B cell (primary cell): ENCODE data around the gene FHIT. TPM values are rescaled to one million over a fixed set of nuclear protein-coding genes. Genes with fewer than 3 reads are reported as not detected.
"Not testable (repeated sequence)": the region's sequence is repeated elsewhere in the genome, so short reads cannot be mapped to it uniquely, and the experiment has no call there.

Source experiments
- ATAC-seq: fragments of 200-7000 bp; cut with Tn5 transposase; one replicate; pipeline ENCODE4 v1.10.0; 2021; ENCODE audit warnings: low read depth, mild to moderate bottlenecking, moderate number of reproducible peaks, moderate library complexity
- CTCF ChIA-PET: fragments of 350-600 bp; sonication (Branson Sonifier 250); formaldehyde crosslinking; loops from one replicate; lab custom pipeline; 2021; ENCODE audit warnings: antibody characterized with exemption, inconsistent platforms; lab: Charles Lee
- POLR2A ChIA-PET: fragments of 350-600 bp; sonication (Branson Sonifier 250); formaldehyde crosslinking; loops from one replicate; lab custom pipeline; 2021; ENCODE audit warnings: antibody characterized with exemption; lab: Charles Lee
- DNase-seq: peaks from one replicate; pipeline ENCODE4 v3.0.0; 2013
- H2AFZ ChIP-seq: 2 replicates; pipeline ENCODE4 v1.6.1; 2012; ENCODE audit warnings: mild to moderate bottlenecking, low read depth, low read length; ENCODE audit not compliant: insufficient read depth, poor library complexity, severe bottlenecking
- H3K27ac ChIP-seq, 2 donors: 1 replicate in 1 of 2; 2 replicates in 1 of 2; pipeline ENCODE4 v1.5.1; 2012 to 2013; ENCODE audit warnings: low read length in 2 of 2, mild to moderate bottlenecking in 2 of 2, moderate library complexity in 1 of 2
- H3K27me3 ChIP-seq, 4 experiments: fragments of 200-600 bp in 1 of 4; sonication (generic) in 1 of 4; replicated peaks in 1 of 4; 1 replicate in 2 of 4; 2 replicates in 2 of 4; pipeline versions ENCODE4 v1.6.1 to v1.7.0; 2013 to 2016; ENCODE audit warnings: low read length in 3 of 4, mild to moderate bottlenecking in 2 of 4, mixed read lengths in 1 of 4, moderate library complexity in 1 of 4; ENCODE audit not compliant: insufficient read depth in 4 of 4, control insufficient read depth in 3 of 4; ENCODE audit errors: control extremely low read depth in 1 of 4
- H3K36me3 ChIP-seq, 2 experiments: replicated peaks in 1 of 2; 1 replicate in 1 of 2; 2 replicates in 1 of 2; pipeline versions ENCODE4 v1.6.1 to v1.7.1; 2013; ENCODE audit warnings: low read length in 1 of 2; ENCODE audit not compliant: insufficient read depth in 2 of 2, control insufficient read depth in 1 of 2; ENCODE audit errors: control extremely low read depth in 1 of 2, extremely low read depth in 1 of 2
- H3K4me1 ChIP-seq, 2 donors: fragments of 200-600 bp in 1 of 2; sonication (generic) in 1 of 2; 1 replicate in 1 of 2; 2 replicates in 1 of 2; pipeline versions ENCODE4 v1.5.1 to v1.6.1; 2013 to 2017; ENCODE audit warnings: low read length in 2 of 2; ENCODE audit not compliant: control insufficient read depth in 2 of 2, insufficient read depth in 2 of 2
- H3K4me2 ChIP-seq: replicated peaks from 2 replicates; pipeline ENCODE3; 2012; ENCODE audit warnings: mild to moderate bottlenecking, low read depth, low read length; ENCODE audit not compliant: poor library complexity, severe bottlenecking
- H3K4me3 ChIP-seq, 5 experiments: fragments of 200-600 bp in 1 of 5; sonication (generic) in 1 of 5; 1 replicate in 3 of 5; 2 replicates in 2 of 5; pipeline versions ENCODE4 v1.5.1 to v1.7.0; 2011 to 2016; ENCODE audit warnings: low read length in 4 of 5, mild to moderate bottlenecking in 4 of 5, low read depth in 2 of 5, control low read depth in 1 of 5, moderate library complexity in 1 of 5; ENCODE audit not compliant: insufficient read depth in 1 of 5; ENCODE audit errors: control extremely low read depth in 1 of 5, extremely low read depth in 1 of 5
- H3K79me2 ChIP-seq: fragments of 200-600 bp; sonication (generic); one replicate; pipeline ENCODE4 v1.6.0; 2016; ENCODE audit warnings: low read length; ENCODE audit not compliant: control insufficient read depth, insufficient read depth
- H3K9ac ChIP-seq: fragments of 200-600 bp; sonication (generic); 2 replicates; pipeline ENCODE4 v1.6.1; 2017; ENCODE audit warnings: mild to moderate bottlenecking, low read length, moderate library complexity
- H3K9me3 ChIP-seq, 3 donors: one replicate each; pipeline versions ENCODE4 v1.6.1 to v1.7.1; 2013; ENCODE audit warnings: low read length in 2 of 3; ENCODE audit not compliant: control insufficient read depth in 2 of 3, insufficient read depth in 1 of 3; ENCODE audit errors: control extremely low read depth in 1 of 3
- H4K20me1 ChIP-seq: 2 replicates; pipeline ENCODE4 v1.6.0; 2012; ENCODE audit warnings: mild to moderate bottlenecking, low read length; ENCODE audit not compliant: insufficient read depth, control insufficient read depth, poor library complexity, severe bottlenecking
- H3K27ac Mint-ChIP-seq: one replicate; pipeline ENCODE4 v1.8.0; 2021; ENCODE audit warnings: mixed read lengths
- H3K27me3 Mint-ChIP-seq: one replicate; pipeline ENCODE4 v1.8.0; 2021; ENCODE audit warnings: mixed read lengths
- H3K4me1 Mint-ChIP-seq: one replicate; pipeline ENCODE4 v1.8.0; 2021; ENCODE audit warnings: mixed read lengths
- H3K4me3 Mint-ChIP-seq: one replicate; pipeline ENCODE4 v1.8.0; 2021; ENCODE audit warnings: mixed read lengths
- H3K9me3 Mint-ChIP-seq: one replicate; pipeline ENCODE4 v1.8.0; 2022; ENCODE audit warnings: mixed read lengths; ENCODE audit not compliant: insufficient read depth
- EZH2 ChIP-seq: IDR thresholded peaks from 2 replicates; pipeline ENCODE4 v1.6.1; 2012; ENCODE audit warnings: borderline replicate concordance, low read depth, mild to moderate bottlenecking, moderate library complexity, low read length; ENCODE audit not compliant: insufficient read depth, poor library complexity, severe bottlenecking
- WGBS: methylation state at CpG from one replicate; pipeline ENCODE4 v1.1.5; 2013; ENCODE audit warnings: missing lambda C conversion rate; ENCODE audit not compliant: insufficient coverage; 5-methylcytosine and 5-hydroxymethylcytosine counted together
- intact Hi-C: fragments of 100-400 bp; cut with micrococcal nuclease; formaldehyde crosslinking; loops from one replicate; pipeline ENCODE4 v1.10.0; 2022
- polyA plus RNA-seq: library from polyadenylated mRNA; depleted of rRNA; stranded (reverse); fragments of >200 nt; gene quantifications from 2 replicates; pipeline ENCODE4 v1.2.3, GENCODE V29; 2012
- total RNA-seq, 2 donors: library from RNA; stranded (reverse); fragments of 120-200 nt in 1 of 2; gene quantifications; 1 replicate in 1 of 2; 2 replicates in 1 of 2; pipeline versions ENCODE4 v1.2.3 to v1.2.4, GENCODE V29; 2013 to 2022
- TF ChIP-seq, protein P1 (sequence below): fragments of 200-600 bp; IDR thresholded peaks from one replicate; pipeline ENCODE4 v1.8.0; 2022; ENCODE audit warnings: antibody characterized with exemption, mild to moderate bottlenecking

Gene FHIT
- total and polyA plus RNA-seq, 2 donors (not counting 1 experiment from before 2014, with no cell fraction given), result 1.7 to 7.8 TPM

- Histone ChIP-seq H3K27me3 (no peaks in the 10 kb centered on the region), H3K79me2 (no peaks in the 10 kb centered on the region), H3K9ac (no peak overlapping the region), H2AFZ (no peak overlapping the region), H3K4me3 (no peak overlapping the region), H3K36me3 (no peaks in the 10 kb centered on the region), H3K27ac (no peak overlapping the region), H3K4me2 (no peak overlapping the region), H3K4me1 (no peaks in the 10 kb centered on the region), H3K9me3 (no peaks in the 10 kb centered on the region), H4K20me1 (no peaks in the 10 kb centered on the region)
- Mint-ChIP-seq H3K4me1 (no peaks in the 10 kb centered on the region), H3K27me3 (no peaks in the 10 kb centered on the region), H3K4me3 (no peak overlapping the region), H3K27ac (no peak overlapping the region), H3K9me3 (no peaks in the 10 kb centered on the region)
- WGBS, result 86% methylated on average over 3 of the region's 11 CpGs
- TF ChIP-seq, protein P1, sequence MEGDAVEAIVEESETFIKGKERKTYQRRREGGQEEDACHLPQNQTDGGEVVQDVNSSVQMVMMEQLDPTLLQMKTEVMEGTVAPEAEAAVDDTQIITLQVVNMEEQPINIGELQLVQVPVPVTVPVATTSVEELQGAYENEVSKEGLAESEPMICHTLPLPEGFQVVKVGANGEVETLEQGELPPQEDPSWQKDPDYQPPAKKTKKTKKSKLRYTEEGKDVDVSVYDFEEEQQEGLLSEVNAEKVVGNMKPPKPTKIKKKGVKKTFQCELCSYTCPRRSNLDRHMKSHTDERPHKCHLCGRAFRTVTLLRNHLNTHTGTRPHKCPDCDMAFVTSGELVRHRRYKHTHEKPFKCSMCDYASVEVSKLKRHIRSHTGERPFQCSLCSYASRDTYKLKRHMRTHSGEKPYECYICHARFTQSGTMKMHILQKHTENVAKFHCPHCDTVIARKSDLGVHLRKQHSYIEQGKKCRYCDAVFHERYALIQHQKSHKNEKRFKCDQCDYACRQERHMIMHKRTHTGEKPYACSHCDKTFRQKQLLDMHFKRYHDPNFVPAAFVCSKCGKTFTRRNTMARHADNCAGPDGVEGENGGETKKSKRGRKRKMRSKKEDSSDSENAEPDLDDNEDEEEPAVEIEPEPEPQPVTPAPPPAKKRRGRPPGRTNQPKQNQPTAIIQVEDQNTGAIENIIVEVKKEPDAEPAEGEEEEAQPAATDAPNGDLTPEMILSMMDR, result no peak
- no peak for TF ChIP-seq EZH2
- ChIA-PET CTCF (no interaction called here), POLR2A (no interaction called here)
- intact Hi-C loops, result no loop called here
- ATAC-seq (no peak), DNase-seq (no peak)
These were observed 261.4 kb downstream of the FHIT start for GRCh38 chr3:60989626-60990441.

DNA sequence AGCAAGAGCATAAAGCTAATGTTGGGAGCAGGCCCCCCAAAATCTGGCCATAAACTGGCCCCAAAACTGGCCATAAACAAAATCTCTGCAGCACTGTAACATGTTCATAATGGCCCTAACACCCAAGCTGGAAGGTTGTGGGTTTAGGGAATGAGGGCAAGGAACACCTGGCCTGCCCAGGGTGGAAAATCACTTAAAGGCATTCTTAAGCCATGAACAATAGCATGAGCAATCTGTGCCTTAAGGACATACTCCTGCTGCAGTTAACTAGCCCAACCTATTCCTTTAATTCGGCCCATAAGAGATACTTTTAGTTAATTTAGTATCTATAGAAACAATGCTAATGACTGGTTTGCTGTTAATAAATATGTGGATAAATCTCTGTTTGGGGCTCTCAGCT is 264.1 kb downstream of the FHIT start:
- H3K27ac Mint-ChIP-seq, H3K36me3 ChIP-seq, H3K27me3 ChIP-seq, H3K4me2 ChIP-seq, H3K4me3 Mint-ChIP-seq, H3K9me3 ChIP-seq, H3K27ac ChIP-seq, H3K79me2 ChIP-seq, H3K4me1 ChIP-seq, H3K9ac ChIP-seq, DNase-seq, H3K4me1 Mint-ChIP-seq, H3K9me3 Mint-ChIP-seq, POLR2A ChIA-PET, H4K20me1 ChIP-seq, CTCF ChIA-PET, ATAC-seq, H2AFZ ChIP-seq, H3K4me3 ChIP-seq, intact Hi-C loops, H3K27me3 Mint-ChIP-seq: not testable (repeated sequence)
- no CpG with 5 or more reads among the region's 1 CpG for WGBS
